Measurements from ENCODE around the gene PLA2G4B. TPM values are rescaled to one million over a fixed set of nuclear protein-coding genes. Genes with fewer than 3 reads are reported as not detected.
A peak's percentile ranks its signal among the peaks of the same experiment; 100 is the strongest.

The PLA2G4B gene
- total RNA-seq, 4 donors from 2014 or later = 6.2 to 13.0 (median 8.6) TPM

DNA sequence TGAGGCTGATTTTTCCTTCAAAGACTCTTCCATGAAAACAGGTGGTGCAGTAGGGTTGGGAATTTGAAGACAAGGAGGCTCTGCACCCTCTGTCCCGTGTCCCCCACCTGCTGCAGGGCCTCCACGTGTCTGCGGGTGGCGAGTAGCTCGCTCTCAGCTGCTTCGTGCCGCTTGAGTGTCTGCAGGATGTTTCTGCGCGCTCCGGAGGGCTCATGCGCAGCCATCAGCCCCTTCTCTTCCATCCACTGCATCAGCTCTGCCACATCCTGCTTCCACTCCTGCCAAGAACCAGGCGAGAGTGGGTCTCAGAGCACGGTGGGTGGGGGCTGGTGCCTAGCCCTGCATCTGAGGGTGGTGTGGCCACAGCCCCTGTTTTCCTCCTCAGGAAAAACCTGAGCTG is 37.4 kb downstream of the PLA2G4B start:
- no peaks in the 10 kb centered on the region for H3K9me3 ChIP-seq
- TF ChIP-seq POLR2A (IDR thresholded peaks at IDR 0.05) = no peak
- TF ChIP-seq, protein P1, sequence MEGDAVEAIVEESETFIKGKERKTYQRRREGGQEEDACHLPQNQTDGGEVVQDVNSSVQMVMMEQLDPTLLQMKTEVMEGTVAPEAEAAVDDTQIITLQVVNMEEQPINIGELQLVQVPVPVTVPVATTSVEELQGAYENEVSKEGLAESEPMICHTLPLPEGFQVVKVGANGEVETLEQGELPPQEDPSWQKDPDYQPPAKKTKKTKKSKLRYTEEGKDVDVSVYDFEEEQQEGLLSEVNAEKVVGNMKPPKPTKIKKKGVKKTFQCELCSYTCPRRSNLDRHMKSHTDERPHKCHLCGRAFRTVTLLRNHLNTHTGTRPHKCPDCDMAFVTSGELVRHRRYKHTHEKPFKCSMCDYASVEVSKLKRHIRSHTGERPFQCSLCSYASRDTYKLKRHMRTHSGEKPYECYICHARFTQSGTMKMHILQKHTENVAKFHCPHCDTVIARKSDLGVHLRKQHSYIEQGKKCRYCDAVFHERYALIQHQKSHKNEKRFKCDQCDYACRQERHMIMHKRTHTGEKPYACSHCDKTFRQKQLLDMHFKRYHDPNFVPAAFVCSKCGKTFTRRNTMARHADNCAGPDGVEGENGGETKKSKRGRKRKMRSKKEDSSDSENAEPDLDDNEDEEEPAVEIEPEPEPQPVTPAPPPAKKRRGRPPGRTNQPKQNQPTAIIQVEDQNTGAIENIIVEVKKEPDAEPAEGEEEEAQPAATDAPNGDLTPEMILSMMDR (IDR thresholded peaks at IDR 0.05) = no peak
- no peak overlapping the region for H3K4me3 ChIP-seq (replicated peaks in 1 of 3)
- 74 to 77% methylated on average over 12 to 13 of the region's 13 CpGs for WGBS, 2 donors
- H3K36me3 ChIP-seq = no peaks in the 10 kb centered on the region
- DNase-seq = no peak
- no peaks in the 10 kb centered on the region for H3K27me3 ChIP-seq
- intact Hi-C loops (cut with DNase I) = no loop called here
- H3K4me1 ChIP-seq = peaks cover 18 to 23% of the 10 kb centered on the region in 2 donors
- H3K27ac ChIP-seq = no peak overlapping the region

- Histone ChIP-seq H3K4me3 (replicated peaks in 1 of 3) (no peak overlapping the region), H3K27me3 (no peaks in the 10 kb centered on the region), H3K27ac (no peak overlapping the region), H3K36me3 (no peaks in the 10 kb centered on the region), H3K9me3 (no peaks in the 10 kb centered on the region), H3K4me1 (peaks cover 23 to 29% of the 10 kb centered on the region in 2 donors)
- DNase-seq = no peak
- TF ChIP-seq, protein P1 (IDR thresholded peaks at IDR 0.05) = no peak
- 63% methylated on average over 5 of the region's 12 CpGs; no CpG with 5 or more reads in 1 of the 2 donors for WGBS, 2 donors
- intact Hi-C loops (cut with DNase I) = no loop called here
These were observed 38.0 kb downstream of the PLA2G4B start for GRCh38 chr15:41876689-41877088.

GRCh38 chr15:41877631-41878354 is 39.1 kb downstream of the PLA2G4B start:
- Histone ChIP-seq H3K9me3 (no peaks in the 10 kb centered on the region), H3K4me3 (replicated peaks in 1 of 3) (no peak overlapping the region), H3K27ac (peak overlapping the region; percentile 25 to 56 (median 43)), H3K4me1 (peaks cover 33 to 40% of the 10 kb centered on the region in 2 donors), H3K36me3 (no peaks in the 10 kb centered on the region), H3K27me3 (no peaks in the 10 kb centered on the region)
- 7 to 27% methylated on average over 3 to 7 of the region's 13 CpGs for WGBS, 2 donors
- no peak for TF ChIP-seq POLR2A (IDR thresholded peaks at IDR 0.05)
- TF ChIP-seq, protein P1 (IDR thresholded peaks at IDR 0.05) = peak in 1 of 6 experiments; percentile 14
- DNase-seq = peak; percentile 89 to 98
- intact Hi-C loops (cut with DNase I) = no loop called here

DNA sequence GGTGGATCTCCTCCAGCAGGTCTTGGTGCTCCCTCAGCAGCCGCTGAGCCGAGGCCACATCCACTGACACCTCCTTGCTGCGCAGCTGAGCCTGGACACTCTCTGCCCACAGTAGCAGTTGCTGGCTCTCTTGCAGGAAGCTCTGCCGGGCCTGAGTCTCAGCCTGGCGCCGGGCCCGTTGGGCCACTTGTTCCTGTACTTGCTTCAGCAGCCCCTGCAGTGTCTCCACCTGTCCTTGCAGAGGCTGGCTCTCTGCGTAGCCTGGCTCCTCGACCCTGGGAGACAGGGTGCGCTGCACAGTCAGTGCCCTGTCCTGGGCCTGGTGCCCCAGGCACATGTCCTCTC is 39.7 kb downstream of the PLA2G4B start:
- DNase-seq = peak; percentile 99
- Histone ChIP-seq H3K9me3 (no peaks in the 10 kb centered on the region), H3K36me3 (no peaks in the 10 kb centered on the region), H3K4me3 (replicated peaks in 1 of 3) (no peak overlapping the region), H3K27me3 (no peaks in the 10 kb centered on the region), H3K4me1 (peaks cover 35 to 44% of the 10 kb centered on the region in 2 donors), H3K27ac (peak overlapping the region; percentile 25 to 56 (median 52))
- intact Hi-C loops (cut with DNase I) = no loop called here
- WGBS, 2 donors = 12 to 40% methylated on average over 1 to 9 of the region's 10 CpGs
- TF ChIP-seq POLR2A (IDR thresholded peaks at IDR 0.05) = no peak
- TF ChIP-seq, protein P1 (IDR thresholded peaks at IDR 0.05) = no peak

GRCh38 chr15:41879321-41879845 is 40.7 kb downstream of the PLA2G4B start:
- Histone ChIP-seq H3K27me3 (no peaks in the 10 kb centered on the region), H3K4me3 (replicated peaks in 1 of 3) (no peak overlapping the region), H3K36me3 (no peaks in the 10 kb centered on the region), H3K27ac (no peak overlapping the region), H3K4me1 (peaks cover 35 to 44% of the 10 kb centered on the region in 2 donors), H3K9me3 (no peaks in the 10 kb centered on the region)
- WGBS, 2 donors = 92 to 96% methylated on average over 4 to 10 of the region's 10 CpGs
- intact Hi-C loops (cut with DNase I) = no loop called here
- TF ChIP-seq, protein P1 (IDR thresholded peaks at IDR 0.05) = no peak
- TF ChIP-seq POLR2A (IDR thresholded peaks at IDR 0.05) = no peak
- no peak for DNase-seq
